ENCODE measurements around the gene MEI4.
"Not testable (repeated sequence)": the region's sequence is repeated elsewhere in the genome, so short reads cannot be mapped to it uniquely, and the experiment has no call there.

- TF ChIP-seq CTCF, EZH2phosphoT487, EZH2 (IDR thresholded peaks at IDR 0.05): not testable (repeated sequence)
Measured at GRCh38 chr6:77833749-77834148, 180.9 kb downstream of the MEI4 start.

Measured in neural progenitor cell (in vitro differentiated cells).